ENCODE results near the gene ABHD16A.
A peak's percentile ranks its signal among the peaks of the same experiment; 100 is the strongest.

Gene ABHD16A

DNA sequence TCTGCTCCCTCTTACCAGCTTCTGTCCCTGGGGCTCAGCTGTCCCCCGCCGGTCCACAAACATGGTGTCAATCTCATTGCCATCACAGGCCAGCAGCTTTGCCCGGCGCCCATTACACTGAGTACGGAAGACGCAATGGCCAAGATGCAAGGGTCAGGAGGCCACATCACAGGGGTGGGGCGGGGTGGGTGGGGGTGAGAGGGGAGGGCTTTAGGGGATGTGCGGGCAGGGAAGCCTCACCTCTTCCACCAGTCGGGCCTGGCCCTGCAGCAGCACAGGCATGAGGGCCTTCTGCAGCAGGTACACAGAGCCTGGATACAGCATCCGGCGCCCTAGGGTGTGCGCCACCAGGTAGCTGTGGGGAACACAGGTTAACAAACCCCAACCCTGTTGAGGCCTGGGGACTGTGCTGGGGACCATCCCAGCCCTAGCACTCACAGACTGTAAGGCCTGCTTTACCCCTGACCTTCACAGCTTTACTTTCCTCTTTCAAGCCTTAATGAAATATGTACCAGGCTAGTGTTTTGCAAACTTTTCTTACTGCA lies 11.5 kb downstream of the ABHD16A start:
- no peak overlapping the region for H3K4me3 ChIP-seq
- H3K27me3 ChIP-seq = no peaks in the 10 kb centered on the region
- H4K20me1 ChIP-seq = peaks cover 0 to 39% (median 5%) of the 10 kb centered on the region in 11 experiments; a peak in 10 of 22 replicates
- no peak overlapping the region for H3K9ac ChIP-seq
- no peak overlapping the region for H3K27ac ChIP-seq
- peaks cover 97 to 100% (median 98%) of the 10 kb centered on the region in 11 experiments for H3K36me3 ChIP-seq
- no peaks in the 10 kb centered on the region for H3K9me3 ChIP-seq (replicated peaks in 1 of 11)
- H3K4me1 ChIP-seq = peaks cover 0 to 24% (median 12%) of the 10 kb centered on the region in 10 experiments; a peak in 12 of 20 replicates
- no peak overlapping the region for H3K4me2 ChIP-seq
- no peak for TF ChIP-seq Cebpa-rat (IDR thresholded peaks at IDR 0.05)

DNA sequence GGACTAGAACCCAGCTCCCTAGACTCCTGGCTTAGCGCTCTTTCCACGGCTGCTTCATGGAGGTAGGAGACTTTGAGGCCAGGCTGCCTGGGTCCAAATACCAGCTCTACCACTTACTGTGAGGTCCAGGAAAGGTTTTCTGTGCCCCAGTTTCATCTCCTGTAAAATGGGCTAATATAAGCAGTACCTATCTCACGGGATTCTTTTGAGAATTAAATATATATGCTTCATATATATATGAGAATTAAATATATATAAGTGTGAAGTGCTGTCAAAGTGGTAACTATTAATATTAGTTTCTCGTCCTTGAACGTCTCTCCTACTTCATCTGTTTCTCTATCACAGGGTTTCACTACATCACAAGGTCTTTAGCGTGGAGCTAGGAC lies 12.1 kb downstream of the ABHD16A start:
- no peak for TF ChIP-seq Cebpa-rat (IDR thresholded peaks at IDR 0.05)
- no peak overlapping the region for H3K27ac ChIP-seq

DNA sequence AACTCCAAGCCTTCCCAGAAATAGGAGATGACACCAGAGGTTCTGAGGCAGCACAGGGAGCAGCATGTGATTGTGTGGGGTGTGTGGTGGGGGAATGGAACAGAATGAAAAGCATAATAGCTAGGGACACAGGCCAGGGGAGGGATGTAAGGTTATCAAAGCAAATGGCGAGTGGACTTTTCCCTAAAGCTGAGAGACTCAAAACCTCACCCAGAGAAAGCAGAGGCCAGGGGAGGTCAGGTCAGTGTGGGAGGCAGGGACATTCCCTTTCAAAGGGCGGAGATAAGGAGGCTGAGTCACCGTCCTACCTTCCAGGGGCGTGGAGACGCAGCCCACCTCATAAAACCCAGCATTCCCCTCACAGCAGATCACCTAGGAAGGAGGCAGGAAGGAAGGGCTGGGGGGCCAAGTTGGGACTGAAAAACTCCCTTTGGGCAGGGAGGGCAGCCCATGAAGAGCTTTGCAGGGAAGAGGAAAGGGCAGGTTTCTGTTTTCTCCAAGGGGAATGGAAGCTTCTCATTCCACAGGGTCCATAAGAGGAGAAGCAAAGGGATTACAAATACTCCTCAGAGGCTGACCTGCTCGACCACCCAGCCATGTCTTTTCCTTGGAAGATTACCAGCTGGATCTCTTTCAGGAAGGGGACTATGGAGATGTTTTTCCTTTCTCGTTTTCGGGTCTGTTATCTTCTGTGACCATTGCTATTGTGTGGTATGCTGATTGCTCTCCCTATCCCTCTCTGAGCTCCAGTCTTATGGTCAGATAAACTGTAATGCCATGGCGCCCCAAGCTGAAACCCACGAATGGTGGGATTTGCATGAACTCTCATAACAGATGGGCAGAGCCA lies 12.7 kb downstream of the ABHD16A start:
- H3K9ac ChIP-seq = peak overlapping the region in 4 of 11 experiments; percentile 13 to 46 (median 29); a peak in 6 of 22 replicates
- H3K27me3 ChIP-seq = no peaks in the 10 kb centered on the region
- peak overlapping the region in 5 of 11 experiments; percentile 39 to 57 (median 52); a peak in 7 of 22 replicates for H3K4me2 ChIP-seq
- no peak for TF ChIP-seq Cebpa-rat (IDR thresholded peaks at IDR 0.05)
- H3K4me3 ChIP-seq = no peak overlapping the region
- peaks cover 0 to 24% (median 12%) of the 10 kb centered on the region in 10 experiments; a peak in 12 of 20 replicates for H3K4me1 ChIP-seq
- no peaks in the 10 kb centered on the region for H3K9me3 ChIP-seq (replicated peaks in 1 of 11)
- peak overlapping the region in 1 of 11 experiments; percentile 13; a peak in 1 of 22 replicates for H3K27ac ChIP-seq
- H4K20me1 ChIP-seq = peaks cover 0 to 34% (median 4%) of the 10 kb centered on the region in 11 experiments; a peak in 7 of 22 replicates
- peaks cover 97 to 100% (median 98%) of the 10 kb centered on the region in 11 experiments for H3K36me3 ChIP-seq

More for the DNA sequence above, 12.1 kb downstream of the ABHD16A start:
- Histone ChIP-seq H3K4me1 (peaks cover 0 to 24% (median 12%) of the 10 kb centered on the region in 10 experiments; a peak in 12 of 20 replicates), H4K20me1 (peaks cover 0 to 34% (median 4%) of the 10 kb centered on the region in 11 experiments; a peak in 7 of 22 replicates), H3K36me3 (peaks cover 97 to 100% (median 98%) of the 10 kb centered on the region in 11 experiments), H3K4me3 (no peak overlapping the region), H3K9ac (peak overlapping the region in 3 of 11 experiments; percentile 13 to 43 (median 21); a peak in 5 of 22 replicates), H3K27me3 (no peaks in the 10 kb centered on the region), H3K9me3 (replicated peaks in 1 of 11) (no peaks in the 10 kb centered on the region), H3K4me2 (0 out of 22 replicates have a peak overlapping the region, but pooled peaks of 1 of the 11 experiments have one; percentile 56)

DNA sequence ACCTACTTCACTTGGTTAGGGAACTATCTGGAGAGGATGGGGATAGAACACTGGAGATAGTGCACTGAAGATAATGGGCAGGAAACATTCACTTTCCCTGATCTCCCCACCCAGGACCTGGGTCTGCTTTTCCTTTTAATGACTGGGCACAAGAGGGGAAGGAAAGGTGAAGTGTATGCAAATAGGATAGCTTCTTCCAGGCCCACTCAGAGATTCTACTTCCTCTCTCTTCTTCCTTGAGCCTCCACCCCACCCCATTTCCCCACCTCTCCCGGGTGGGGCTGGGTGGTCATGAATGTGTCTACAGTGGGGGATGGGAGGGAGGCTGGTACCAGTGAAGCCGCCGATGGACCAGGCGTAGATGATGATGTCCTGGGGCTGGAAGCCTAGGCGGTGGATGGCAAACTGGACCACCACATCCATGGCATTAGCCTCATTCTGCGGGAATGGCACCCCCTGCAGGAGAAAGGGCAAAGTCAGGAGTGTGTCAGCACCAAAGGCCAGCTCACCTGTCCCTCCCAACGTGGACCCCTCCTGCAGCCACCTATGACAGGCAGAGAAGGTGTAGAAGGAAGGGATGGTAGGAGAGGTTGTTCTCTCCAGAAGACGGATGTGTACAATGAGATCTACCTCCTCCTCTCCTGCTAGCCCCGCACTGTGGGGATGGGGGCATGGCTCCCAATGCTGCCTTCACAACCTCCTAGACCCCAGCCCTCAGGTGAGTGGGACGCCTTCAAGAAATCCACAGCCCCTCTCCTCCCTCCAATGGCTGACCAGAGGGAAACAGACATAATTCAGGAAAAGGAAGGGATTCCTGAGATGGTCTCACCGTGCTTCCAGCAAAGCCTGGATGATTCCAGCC lies 13.6 kb downstream of the ABHD16A start:
- peak overlapping the region in 6 of 11 experiments; percentile 19 to 57 (median 49); a peak in 11 of 22 replicates for H3K4me2 ChIP-seq
- H3K27ac ChIP-seq = no peak overlapping the region

DNA sequence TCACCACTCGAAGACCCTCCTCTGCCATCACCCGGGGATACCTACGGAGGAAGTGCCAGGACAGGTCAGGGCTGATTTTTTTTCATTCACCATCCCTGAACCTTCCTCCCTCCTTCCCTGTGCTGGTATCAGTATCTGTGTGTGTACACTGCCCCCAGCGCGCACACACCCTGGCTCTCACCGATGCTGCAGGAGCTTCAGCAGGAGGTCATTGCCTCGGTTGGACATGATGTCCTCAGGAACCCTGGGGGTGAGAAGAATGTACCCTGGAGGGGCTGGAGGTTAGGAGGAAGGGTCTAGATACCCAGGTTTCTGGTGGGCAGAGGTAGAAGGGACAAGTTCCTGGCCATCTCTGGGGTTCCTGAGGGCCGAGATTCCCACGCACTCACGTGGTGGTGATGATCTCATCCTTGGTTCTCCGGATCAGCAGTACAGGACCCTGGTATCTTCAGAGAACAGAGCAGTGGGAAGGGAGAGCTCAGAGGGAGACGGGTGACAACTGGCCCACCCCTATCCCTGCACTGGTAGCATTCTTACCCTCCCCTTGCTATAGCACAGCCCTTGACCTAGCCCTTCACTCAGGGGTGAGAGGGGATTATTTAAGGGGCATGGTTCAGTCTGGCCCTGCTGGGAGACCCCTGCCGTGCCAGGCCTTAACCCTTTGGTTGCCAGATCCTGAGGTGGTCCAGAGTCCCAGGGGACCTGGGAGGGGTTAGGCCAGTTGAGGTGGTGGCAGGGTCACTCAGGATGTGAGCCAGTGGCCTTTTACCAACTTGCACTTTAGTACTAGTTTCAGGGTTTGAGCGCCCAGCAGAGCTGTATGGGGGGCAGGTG lies 15.0 kb downstream of the ABHD16A start:
- Histone ChIP-seq H3K27me3 (no peaks in the 10 kb centered on the region), H3K4me2 (no peak overlapping the region), H3K4me3 (no peak overlapping the region), H3K9me3 (replicated peaks in 1 of 11) (no peaks in the 10 kb centered on the region), H3K36me3 (peaks cover 89 to 99% (median 94%) of the 10 kb centered on the region in 11 experiments), H3K9ac (no peak overlapping the region), H3K27ac (no peak overlapping the region), H3K4me1 (peaks cover 0 to 24% (median 12%) of the 10 kb centered on the region in 10 experiments; a peak in 12 of 20 replicates), H4K20me1 (peaks cover 0 to 34% (median 1%) of the 10 kb centered on the region in 11 experiments; a peak in 6 of 22 replicates)
- no peak for TF ChIP-seq Cebpa-rat (IDR thresholded peaks at IDR 0.05)

More for the DNA sequence above, 13.6 kb downstream of the ABHD16A start:
- H3K9ac ChIP-seq = peak overlapping the region in 2 of 11 experiments; percentile 43 to 46; a peak in 1 of 22 replicates
- no peak for TF ChIP-seq Cebpa-rat (IDR thresholded peaks at IDR 0.05)
- H3K9me3 ChIP-seq (replicated peaks in 1 of 11) = no peaks in the 10 kb centered on the region
- H3K4me1 ChIP-seq = peaks cover 0 to 24% (median 12%) of the 10 kb centered on the region in 10 experiments; a peak in 12 of 20 replicates
- H3K4me3 ChIP-seq = no peak overlapping the region
- H3K27me3 ChIP-seq = no peaks in the 10 kb centered on the region
- H4K20me1 ChIP-seq = peaks cover 0 to 34% (median 3%) of the 10 kb centered on the region in 11 experiments; a peak in 6 of 22 replicates
- peaks cover 93 to 99% (median 95%) of the 10 kb centered on the region in 11 experiments for H3K36me3 ChIP-seq

DNA sequence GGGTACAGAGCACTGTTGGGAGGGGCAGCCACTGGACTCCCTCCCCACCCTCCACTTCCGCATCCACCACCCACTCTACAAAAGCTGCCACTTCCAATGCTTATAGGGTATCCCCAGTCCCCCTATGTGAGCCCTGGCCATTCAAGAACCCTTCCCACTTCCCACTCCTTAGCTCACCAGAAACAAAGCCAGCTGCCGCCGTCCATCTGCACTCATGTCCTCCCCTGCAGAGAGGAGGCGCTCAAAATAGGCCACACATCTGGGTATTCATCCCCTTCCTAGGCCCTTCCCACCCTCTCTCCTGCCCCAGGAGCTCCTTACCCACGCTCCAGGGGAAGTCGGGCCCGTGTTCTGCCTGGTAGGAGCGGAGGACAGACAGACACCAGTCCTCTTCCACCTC lies 15.8 kb downstream of the ABHD16A start:
- TF ChIP-seq Cebpa-rat (IDR thresholded peaks at IDR 0.05) = no peak
- Histone ChIP-seq H3K27me3 (no peaks in the 10 kb centered on the region), H3K4me1 (peaks cover under 1 to 24% (median 15%) of the 10 kb centered on the region in 10 experiments; a peak in 18 of 20 replicates), H3K36me3 (peaks cover 84 to 95% (median 91%) of the 10 kb centered on the region in 11 experiments), H3K4me3 (no peak overlapping the region), H3K27ac (no peak overlapping the region), H3K9me3 (replicated peaks in 1 of 11) (no peaks in the 10 kb centered on the region), H3K9ac (peak overlapping the region in 1 of 11 experiments; percentile 9; a peak in 1 of 22 replicates), H4K20me1 (peaks cover 0 to 34% (median 0%) of the 10 kb centered on the region in 11 experiments; a peak in 6 of 22 replicates), H3K4me2 (no peak overlapping the region)

DNA sequence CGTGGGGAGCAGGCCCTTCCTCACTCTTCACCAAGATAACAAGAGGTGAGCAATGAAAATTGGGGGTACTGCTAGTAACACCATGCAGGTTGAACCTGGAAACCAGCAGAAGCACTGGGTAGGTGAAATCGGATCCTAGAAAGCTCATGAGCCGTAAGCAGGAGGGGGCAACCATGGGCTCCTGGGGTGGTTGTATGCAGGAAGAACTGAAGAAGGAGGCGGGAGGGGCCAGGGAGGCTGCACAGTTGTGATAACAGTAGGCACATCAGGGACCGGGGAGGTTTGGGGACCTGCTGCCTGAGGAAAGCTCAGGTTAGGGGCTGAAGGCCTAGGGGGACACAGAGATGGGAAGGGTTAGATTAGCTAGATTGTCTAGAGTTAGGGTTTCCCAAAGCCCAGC lies 16.6 kb downstream of the ABHD16A start:
- no peaks in the 10 kb centered on the region for H3K9me3 ChIP-seq (replicated peaks in 1 of 11)
- H3K4me1 ChIP-seq = peaks cover 9 to 33% (median 23%) of the 10 kb centered on the region in 10 experiments
- TF ChIP-seq Cebpa-rat (IDR thresholded peaks at IDR 0.05) = no peak
- no peak overlapping the region for H3K27ac ChIP-seq
- H3K9ac ChIP-seq = no peak overlapping the region; a peak in 1 of 22 replicates
- no peak overlapping the region for H3K4me2 ChIP-seq
- H3K4me3 ChIP-seq = no peak overlapping the region
- peaks cover 0 to 34% (median 0%) of the 10 kb centered on the region in 11 experiments; a peak in 7 of 22 replicates for H4K20me1 ChIP-seq
- no peaks in the 10 kb centered on the region for H3K27me3 ChIP-seq
- H3K36me3 ChIP-seq = peaks cover 77 to 89% (median 84%) of the 10 kb centered on the region in 11 experiments

All from BLaER1 treated with 17β-estradiol and CSF1 and Interleukin-3, amounts not matched to agents 10 nM and 100 nM (cell line).